Panc1 (cell line): ENCODE data around the gene ATG10. TPM values are rescaled to one million over a fixed set of nuclear protein-coding genes. Genes with fewer than 3 reads are reported as not detected.

Experiments used
- ATAC-seq: fragments of 200-7000 bp; cut with Tn5 transposase; 2 replicates; pipeline ENCODE4 v1.9.1; 2020; ENCODE audit warnings: mild to moderate bottlenecking, moderate library complexity
- BruUV-seq: library from RNA; stranded (reverse); fragments of 400-500 nt; replicated peaks from 2 replicates; lab custom pipeline; 2021; lab: Mats Ljungman, UMichigan
- CTCF ChIA-PET: fragments of 300-600 bp; sonication (Branson Sonifier 250); formaldehyde crosslinking; loops from one replicate; lab custom pipeline; 2022; ENCODE audit warnings: antibody characterized with exemption; lab: Charles Lee
- POLR2A ChIA-PET: fragments of 300-600 bp; sonication (Branson Sonifier 250); formaldehyde crosslinking; loops from one replicate; lab custom pipeline; 2022; ENCODE audit warnings: antibody characterized with exemption; lab: Charles Lee
- DNase-seq: peaks from one replicate; pipeline ENCODE4 v3.0.0-alpha.2; 2010; ENCODE audit warnings: low read depth, low spot score
- H3K27ac ChIP-seq: 2 replicates; pipeline ENCODE4 v1.5.1; 2011; ENCODE audit warnings: mild to moderate bottlenecking, low read length, inconsistent platforms
- H3K27me3 ChIP-seq: fragments of 200-500 bp; sonication (Bioruptor generic); 2 replicates; pipeline ENCODE4 v1.6.0; 2014; ENCODE audit warnings: low read length, inconsistent platforms; ENCODE audit not compliant: control insufficient read depth, insufficient read depth
- H3K36me3 ChIP-seq: fragments of 200-500 bp; sonication (Bioruptor generic); 2 replicates; pipeline ENCODE4 v1.5.1; 2014; ENCODE audit warnings: inconsistent platforms, mild to moderate bottlenecking, low read length, moderate library complexity; ENCODE audit not compliant: control insufficient read depth, insufficient read depth
- H3K4me1 ChIP-seq: 2 replicates; pipeline ENCODE4 v1.5.1; 2011; ENCODE audit warnings: inconsistent platforms, mild to moderate bottlenecking, low read length, moderate library complexity; ENCODE audit not compliant: control insufficient read depth, insufficient read depth
- H3K4me3 ChIP-seq, 2 experiments: 2 replicates each; pipeline ENCODE4 v1.5.1; 2011 to 2012; ENCODE audit warnings: low read depth in 2 of 2, low read length in 2 of 2, mild to moderate bottlenecking in 2 of 2, inconsistent platforms in 1 of 2, moderate library complexity in 1 of 2
- H3K9me3 ChIP-seq: fragments of 200-500 bp; sonication (Bioruptor generic); 2 replicates; pipeline ENCODE4 v1.5.1; 2014; ENCODE audit warnings: low read depth, mild to moderate bottlenecking, inconsistent platforms, low read length, moderate library complexity; ENCODE audit not compliant: control insufficient read depth, insufficient read depth
- POLR2AphosphoS5 ChIP-seq: IDR thresholded peaks from 2 replicates; pipeline ENCODE4 v1.6.1; 2012; ENCODE audit warnings: mild to moderate bottlenecking, low read depth, low read length, moderate library complexity
- SIN3A ChIP-seq: IDR thresholded peaks from 2 replicates; pipeline ENCODE4 v1.6.1; 2012; ENCODE audit warnings: low read depth, mild to moderate bottlenecking, low read length, moderate library complexity, borderline replicate concordance; ENCODE audit not compliant: insufficient read depth
- TCF7L2 ChIP-seq: IDR thresholded peaks from 2 replicates; pipeline ENCODE4 v1.6.1; 2011; ENCODE audit warnings: mild to moderate bottlenecking, low read depth, low read length, inconsistent platforms
- in situ Hi-C: cut with HindIII; loops from 2 replicates; pipeline ENCODE4 v1.10.0; 2016; ENCODE audit warnings: low sequenced_read_pairs, low pct_unique_long_range_greater_than_20kb
- intact Hi-C: fragments of 100-400 bp; cut with micrococcal nuclease; formaldehyde crosslinking; loops from one replicate; pipeline ENCODE4 v1.10.0; 2022; ENCODE audit not compliant: unreplicated experiment
- total RNA-seq: library from RNA; stranded (reverse); gene quantifications from one replicate; pipeline ENCODE4 v1.2.1, GENCODE V29; 2021; ENCODE audit not compliant: unreplicated experiment
- TF ChIP-seq, protein P1 (sequence below), 2 experiments: IDR thresholded peaks; 2 replicates each; pipeline ENCODE4 v1.6.1; 2011 to 2012; ENCODE audit warnings: low read depth in 2 of 2, control low read depth in 1 of 2, low read length in 1 of 2, mild to moderate bottlenecking in 1 of 2, moderate library complexity in 1 of 2; ENCODE audit not compliant: insufficient read depth in 1 of 2
- TF ChIP-seq, protein P2 (sequence below): fragments of 450-650 bp; IDR thresholded peaks from 2 replicates; pipeline ENCODE4 v1.5.1; 2017; ENCODE audit warnings: mild to moderate bottlenecking

ATG10 gene
- total RNA-seq, 1 experiment from 2014 or later: 14.0 TPM

DNA sequence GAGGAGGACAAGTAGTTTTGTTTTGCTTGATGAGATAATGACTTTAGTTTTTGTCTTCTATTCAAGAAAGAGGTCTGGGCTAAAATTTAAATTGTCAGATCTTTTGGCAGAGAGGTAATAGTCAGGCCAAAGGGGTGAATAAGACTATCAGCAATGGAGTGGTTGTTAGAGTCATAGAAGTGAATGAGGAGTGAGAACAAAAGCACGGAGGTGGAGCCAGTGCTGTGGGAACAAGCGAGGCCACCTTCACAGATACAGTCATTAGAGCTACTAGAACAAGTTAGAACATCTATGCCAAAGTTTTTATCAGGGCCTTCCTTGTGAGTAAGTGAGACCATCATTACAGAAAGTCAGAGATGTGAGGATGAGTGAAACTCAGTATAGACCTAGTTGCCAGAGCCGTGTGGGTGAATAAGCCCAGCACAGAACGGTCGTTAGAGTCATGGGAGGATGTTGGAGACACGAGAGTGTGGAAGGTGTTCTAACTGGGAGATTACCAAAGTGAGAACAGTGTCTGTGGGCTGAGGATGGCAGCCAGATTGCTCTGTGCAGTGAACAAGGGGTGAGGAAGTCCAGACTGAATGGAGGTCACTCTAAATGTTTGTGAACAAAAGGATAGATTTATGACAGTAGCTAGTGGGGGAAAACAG lies 171.2 kb downstream of the ATG10 start:
- no peak for DNase-seq

DNA sequence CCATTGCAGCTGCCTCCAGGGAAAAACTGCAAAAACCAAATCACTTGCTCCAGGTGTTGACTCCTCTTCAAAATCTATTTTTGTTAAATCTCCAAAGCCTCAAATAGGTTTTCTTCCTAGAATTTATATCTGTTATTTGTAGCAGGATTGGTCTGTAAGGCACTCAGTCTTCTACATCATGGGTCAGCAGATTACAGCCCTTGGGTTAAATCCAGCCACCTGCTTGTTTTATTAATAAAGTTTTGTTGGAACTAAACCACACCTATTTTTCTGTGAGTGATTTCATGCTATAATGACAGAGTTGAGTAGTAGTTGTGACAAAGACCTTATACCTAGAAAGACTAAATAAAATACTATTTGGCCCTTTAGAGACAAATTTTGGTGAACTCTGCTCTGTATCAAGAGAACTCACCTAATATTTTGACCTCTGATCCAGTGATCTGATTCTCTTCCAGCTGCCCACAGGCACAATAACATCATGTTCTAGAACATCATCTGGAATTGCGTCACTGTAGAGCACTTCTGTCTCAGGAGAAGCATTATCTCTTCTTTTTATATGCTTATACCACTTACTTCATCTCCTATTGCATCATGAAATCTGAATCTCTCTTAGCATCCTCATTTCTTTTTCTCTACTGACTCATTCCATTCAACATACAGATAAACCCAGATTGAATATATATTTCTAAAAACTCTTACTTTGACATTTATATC lies 176.2 kb downstream of the ATG10 start:
- TF ChIP-seq TCF7L2: no peak
- TF ChIP-seq, protein P1, sequence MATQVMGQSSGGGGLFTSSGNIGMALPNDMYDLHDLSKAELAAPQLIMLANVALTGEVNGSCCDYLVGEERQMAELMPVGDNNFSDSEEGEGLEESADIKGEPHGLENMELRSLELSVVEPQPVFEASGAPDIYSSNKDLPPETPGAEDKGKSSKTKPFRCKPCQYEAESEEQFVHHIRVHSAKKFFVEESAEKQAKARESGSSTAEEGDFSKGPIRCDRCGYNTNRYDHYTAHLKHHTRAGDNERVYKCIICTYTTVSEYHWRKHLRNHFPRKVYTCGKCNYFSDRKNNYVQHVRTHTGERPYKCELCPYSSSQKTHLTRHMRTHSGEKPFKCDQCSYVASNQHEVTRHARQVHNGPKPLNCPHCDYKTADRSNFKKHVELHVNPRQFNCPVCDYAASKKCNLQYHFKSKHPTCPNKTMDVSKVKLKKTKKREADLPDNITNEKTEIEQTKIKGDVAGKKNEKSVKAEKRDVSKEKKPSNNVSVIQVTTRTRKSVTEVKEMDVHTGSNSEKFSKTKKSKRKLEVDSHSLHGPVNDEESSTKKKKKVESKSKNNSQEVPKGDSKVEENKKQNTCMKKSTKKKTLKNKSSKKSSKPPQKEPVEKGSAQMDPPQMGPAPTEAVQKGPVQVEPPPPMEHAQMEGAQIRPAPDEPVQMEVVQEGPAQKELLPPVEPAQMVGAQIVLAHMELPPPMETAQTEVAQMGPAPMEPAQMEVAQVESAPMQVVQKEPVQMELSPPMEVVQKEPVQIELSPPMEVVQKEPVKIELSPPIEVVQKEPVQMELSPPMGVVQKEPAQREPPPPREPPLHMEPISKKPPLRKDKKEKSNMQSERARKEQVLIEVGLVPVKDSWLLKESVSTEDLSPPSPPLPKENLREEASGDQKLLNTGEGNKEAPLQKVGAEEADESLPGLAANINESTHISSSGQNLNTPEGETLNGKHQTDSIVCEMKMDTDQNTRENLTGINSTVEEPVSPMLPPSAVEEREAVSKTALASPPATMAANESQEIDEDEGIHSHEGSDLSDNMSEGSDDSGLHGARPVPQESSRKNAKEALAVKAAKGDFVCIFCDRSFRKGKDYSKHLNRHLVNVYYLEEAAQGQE (IDR thresholded peaks at IDR 0.05; ENCODE audit: insufficient read depth in 1 of 2, low read depth in 2 of 2, low read length in 1 of 2): no peak
- TF ChIP-seq POLR2AphosphoS5: no peak
- TF ChIP-seq, protein P2, sequence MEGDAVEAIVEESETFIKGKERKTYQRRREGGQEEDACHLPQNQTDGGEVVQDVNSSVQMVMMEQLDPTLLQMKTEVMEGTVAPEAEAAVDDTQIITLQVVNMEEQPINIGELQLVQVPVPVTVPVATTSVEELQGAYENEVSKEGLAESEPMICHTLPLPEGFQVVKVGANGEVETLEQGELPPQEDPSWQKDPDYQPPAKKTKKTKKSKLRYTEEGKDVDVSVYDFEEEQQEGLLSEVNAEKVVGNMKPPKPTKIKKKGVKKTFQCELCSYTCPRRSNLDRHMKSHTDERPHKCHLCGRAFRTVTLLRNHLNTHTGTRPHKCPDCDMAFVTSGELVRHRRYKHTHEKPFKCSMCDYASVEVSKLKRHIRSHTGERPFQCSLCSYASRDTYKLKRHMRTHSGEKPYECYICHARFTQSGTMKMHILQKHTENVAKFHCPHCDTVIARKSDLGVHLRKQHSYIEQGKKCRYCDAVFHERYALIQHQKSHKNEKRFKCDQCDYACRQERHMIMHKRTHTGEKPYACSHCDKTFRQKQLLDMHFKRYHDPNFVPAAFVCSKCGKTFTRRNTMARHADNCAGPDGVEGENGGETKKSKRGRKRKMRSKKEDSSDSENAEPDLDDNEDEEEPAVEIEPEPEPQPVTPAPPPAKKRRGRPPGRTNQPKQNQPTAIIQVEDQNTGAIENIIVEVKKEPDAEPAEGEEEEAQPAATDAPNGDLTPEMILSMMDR: no peak
- no peak for TF ChIP-seq SIN3A
- ChIA-PET CTCF (no interaction called here), POLR2A (no interaction called here)
- H3K9me3 ChIP-seq: no peaks in the 10 kb centered on the region
- DNase-seq (no peak), ATAC-seq (no peak)
- no peaks in the 10 kb centered on the region for H3K27me3 ChIP-seq
- intact Hi-C loops (no loop called here), in situ Hi-C loops (no loop called here)
- H3K4me3 ChIP-seq: no peak overlapping the region
- no peaks in the 10 kb centered on the region for H3K4me1 ChIP-seq
- BruUV-seq: no TSS peak
- H3K27ac ChIP-seq: no peak overlapping the region
- H3K36me3 ChIP-seq: no peaks in the 10 kb centered on the region

More for the DNA sequence above, 171.2 kb downstream of the ATG10 start:
- H3K27ac ChIP-seq: no peak overlapping the region
- H3K36me3 ChIP-seq: no peaks in the 10 kb centered on the region
- H3K9me3 ChIP-seq: no peaks in the 10 kb centered on the region
- H3K4me1 ChIP-seq: no peaks in the 10 kb centered on the region
- in situ Hi-C loops (no loop called here), intact Hi-C loops (no loop called here)
- ChIA-PET CTCF (interaction anchor here (0.6 kb wide), 1 partner anchor 913 kb away, joined by 3 read pairs; no protein-coding TSS in a partner anchor), POLR2A (no interaction called here)
- H3K4me3 ChIP-seq: no peak overlapping the region
- TF ChIP-seq TCF7L2: no peak
- TF ChIP-seq, protein P1 (IDR thresholded peaks at IDR 0.05; ENCODE audit: insufficient read depth in 1 of 2, low read depth in 2 of 2, low read length in 1 of 2): no peak
- no peak for TF ChIP-seq POLR2AphosphoS5
- TF ChIP-seq, protein P2: no peak
- TF ChIP-seq SIN3A: no peak
- BruUV-seq: TSS peak; percentile 63
- H3K27me3 ChIP-seq: no peaks in the 10 kb centered on the region
- no peak for ATAC-seq
